Bronchial epithelial cell (primary cell): ENCODE results near the gene RNF138. TPM values are rescaled to one million over a fixed set of nuclear protein-coding genes. Genes with fewer than 3 reads are reported as not detected.

ENCODE experiments used
- DNase-seq: peaks from one replicate; pipeline ENCODE4 v3.0.0-alpha.2; 2010; ENCODE audit warnings: low read depth
- FAIRE-seq: peaks from 2 replicates; lab custom pipeline; 2011; peaks lifted over from hg19 to GRCh38; lab: Jason Lieb, UNC
- H3K27me3 ChIP-seq: 2 replicates; pipeline ENCODE4 v1.5.1; 2011; ENCODE audit warnings: low read length; ENCODE audit not compliant: control insufficient read depth, insufficient read depth
- H3K36me3 ChIP-seq: 2 replicates; pipeline ENCODE4 v1.5.1; 2011; ENCODE audit warnings: low read length; ENCODE audit not compliant: control insufficient read depth, insufficient read depth
- H3K4me3 ChIP-seq: 2 replicates; pipeline ENCODE4 v1.5.1; 2011; ENCODE audit warnings: mild to moderate bottlenecking, low read depth, low read length, control low read depth
- total RNA-seq: library from RNA; depleted of rRNA; stranded (reverse); fragments of >200 nt; gene quantifications from 2 replicates; pipeline ENCODE4 v1.2.1, GENCODE V29; 2014
- TF ChIP-seq, protein P1 (sequence below): IDR thresholded peaks from 2 replicates; pipeline ENCODE4 v1.5.1; 2011; ENCODE audit warnings: mild to moderate bottlenecking, moderate library complexity, low read length, control low read depth, inconsistent platforms; ENCODE audit not compliant: insufficient read depth, severe bottlenecking

The RNF138 gene
- total RNA-seq, 1 donor from 2014 or later: 18.2 TPM

DNA sequence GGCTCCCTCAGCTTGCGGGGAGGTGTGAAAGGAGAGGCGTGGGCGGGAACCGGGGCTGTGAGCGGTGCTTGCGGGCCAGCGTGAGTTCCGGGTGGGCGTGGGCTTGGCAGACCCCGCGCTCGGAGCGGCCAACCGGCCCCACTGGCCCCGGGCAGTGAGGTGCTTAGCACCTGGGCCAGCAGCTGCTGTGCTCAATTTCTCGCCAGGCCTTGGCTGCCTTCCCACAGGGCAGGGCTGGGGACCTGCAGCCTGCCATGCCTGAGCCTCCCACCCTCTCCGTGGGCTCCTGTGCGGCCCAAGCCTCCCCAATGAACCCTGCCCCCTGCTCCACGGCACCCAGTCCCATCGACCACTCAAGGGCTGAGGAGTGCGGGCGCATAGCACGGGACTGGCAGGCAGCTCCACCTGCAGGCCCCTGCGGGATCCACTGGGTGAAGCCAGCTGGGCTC, 48.2 kb downstream of the RNF138 start:
- Histone ChIP-seq H3K27me3 (no peaks in the 10 kb centered on the region), H3K4me3 (no peak overlapping the region), H3K36me3 (no peaks in the 10 kb centered on the region)
- no peak for DNase-seq
- FAIRE-seq: no peak
- TF ChIP-seq, protein P1, sequence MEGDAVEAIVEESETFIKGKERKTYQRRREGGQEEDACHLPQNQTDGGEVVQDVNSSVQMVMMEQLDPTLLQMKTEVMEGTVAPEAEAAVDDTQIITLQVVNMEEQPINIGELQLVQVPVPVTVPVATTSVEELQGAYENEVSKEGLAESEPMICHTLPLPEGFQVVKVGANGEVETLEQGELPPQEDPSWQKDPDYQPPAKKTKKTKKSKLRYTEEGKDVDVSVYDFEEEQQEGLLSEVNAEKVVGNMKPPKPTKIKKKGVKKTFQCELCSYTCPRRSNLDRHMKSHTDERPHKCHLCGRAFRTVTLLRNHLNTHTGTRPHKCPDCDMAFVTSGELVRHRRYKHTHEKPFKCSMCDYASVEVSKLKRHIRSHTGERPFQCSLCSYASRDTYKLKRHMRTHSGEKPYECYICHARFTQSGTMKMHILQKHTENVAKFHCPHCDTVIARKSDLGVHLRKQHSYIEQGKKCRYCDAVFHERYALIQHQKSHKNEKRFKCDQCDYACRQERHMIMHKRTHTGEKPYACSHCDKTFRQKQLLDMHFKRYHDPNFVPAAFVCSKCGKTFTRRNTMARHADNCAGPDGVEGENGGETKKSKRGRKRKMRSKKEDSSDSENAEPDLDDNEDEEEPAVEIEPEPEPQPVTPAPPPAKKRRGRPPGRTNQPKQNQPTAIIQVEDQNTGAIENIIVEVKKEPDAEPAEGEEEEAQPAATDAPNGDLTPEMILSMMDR: no peak

DNA sequence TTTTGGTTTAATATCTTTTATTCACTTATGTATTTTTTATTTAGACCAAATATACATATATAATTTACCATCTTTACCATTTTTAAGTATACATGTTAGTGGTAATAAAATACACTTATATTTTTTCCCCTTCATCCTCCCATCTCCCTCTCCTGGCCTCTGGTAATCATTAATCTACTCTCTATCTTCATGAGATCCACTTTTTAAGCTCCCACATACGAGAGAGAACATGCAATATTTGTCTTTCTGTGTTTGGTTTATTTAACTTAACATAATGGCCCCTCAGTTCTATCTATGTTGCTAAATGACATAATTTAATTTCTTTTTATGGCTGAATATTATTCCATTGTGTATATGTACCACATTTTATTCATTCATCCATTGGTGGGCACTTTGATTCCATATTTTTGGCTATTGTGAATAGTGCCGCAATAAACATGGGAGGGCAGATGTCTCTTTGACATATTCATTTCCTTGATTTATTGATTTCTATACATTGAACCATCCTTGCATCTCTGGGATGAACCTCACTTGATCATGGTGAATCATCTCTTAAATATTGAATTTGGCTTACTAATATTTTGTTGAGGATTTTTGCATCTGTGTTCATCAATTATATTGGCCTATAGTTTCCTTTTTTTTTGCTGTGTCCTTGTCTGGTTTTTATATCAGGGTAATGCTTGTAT, 56.7 kb downstream of the RNF138 start:
- TF ChIP-seq, protein P1: no peak
- DNase-seq (no peak), FAIRE-seq (no peak)
- Histone ChIP-seq H3K27me3 (no peaks in the 10 kb centered on the region), H3K4me3 (no peak overlapping the region), H3K36me3 (no peaks in the 10 kb centered on the region)

DNA sequence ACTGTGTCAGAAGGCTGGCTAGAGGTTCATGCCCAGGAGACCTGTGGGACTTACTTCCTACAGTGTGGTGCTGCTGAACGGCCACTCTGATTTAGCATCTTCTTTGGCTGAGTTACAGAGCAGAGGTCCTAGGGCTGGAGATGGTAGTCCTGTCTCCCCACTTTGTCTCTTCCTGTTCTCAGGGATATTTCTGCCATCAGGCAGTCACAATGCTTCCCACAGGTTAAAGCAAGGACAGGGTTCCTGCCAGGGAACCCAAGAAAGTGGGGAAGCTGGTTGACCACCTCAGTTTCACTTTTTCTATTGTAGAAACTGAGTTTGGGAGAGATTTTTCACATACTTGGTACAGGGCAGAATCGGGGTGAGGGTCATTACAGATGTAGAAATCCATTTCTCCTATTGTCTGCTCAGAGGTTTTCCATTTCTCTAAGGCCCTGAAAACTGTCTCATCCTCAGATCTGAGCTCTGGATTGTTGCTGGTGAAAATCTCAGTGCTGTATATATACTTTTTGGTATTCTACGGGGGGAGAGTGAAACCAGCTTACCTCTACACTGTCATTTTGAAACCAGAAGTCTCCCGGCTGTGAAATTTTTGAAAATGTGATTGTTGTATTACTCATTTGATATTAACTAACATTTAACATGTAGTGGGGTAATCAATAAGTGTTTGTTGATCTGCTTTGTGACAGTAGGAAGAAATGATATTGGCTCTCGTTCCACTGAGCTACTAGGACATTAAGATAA, 61.2 kb downstream of the RNF138 start:
- FAIRE-seq: no peak
- TF ChIP-seq, protein P1: no peak

DNA sequence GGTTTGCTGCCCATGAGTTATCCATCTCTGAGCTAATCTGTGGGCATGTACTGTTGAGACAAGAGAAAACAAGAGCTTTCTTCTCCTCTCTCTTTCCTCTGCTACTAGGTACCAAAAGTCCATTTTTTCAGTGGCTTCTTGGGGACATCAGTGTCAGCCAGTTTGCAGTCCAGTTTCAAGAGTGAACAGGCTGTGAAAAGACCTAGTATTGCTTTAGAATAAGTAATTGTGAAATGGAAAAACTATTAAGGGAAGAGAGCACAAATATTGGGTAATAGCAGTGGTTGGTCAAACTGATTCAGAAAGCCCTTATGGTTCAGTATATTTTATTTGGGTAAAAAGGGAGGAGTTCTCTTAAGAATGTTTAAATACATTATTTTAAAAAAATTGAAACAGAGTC, 65.2 kb downstream of the RNF138 start:
- no peaks in the 10 kb centered on the region for H3K36me3 ChIP-seq
- DNase-seq (no peak), FAIRE-seq (no peak)
- H3K4me3 ChIP-seq: no peak overlapping the region
- H3K27me3 ChIP-seq: no peaks in the 10 kb centered on the region
- TF ChIP-seq, protein P1: no peak

More for the DNA sequence above, 61.2 kb downstream of the RNF138 start:
- Histone ChIP-seq H3K36me3 (no peaks in the 10 kb centered on the region), H3K4me3 (no peak overlapping the region), H3K27me3 (no peaks in the 10 kb centered on the region)
- DNase-seq: no peak

DNA sequence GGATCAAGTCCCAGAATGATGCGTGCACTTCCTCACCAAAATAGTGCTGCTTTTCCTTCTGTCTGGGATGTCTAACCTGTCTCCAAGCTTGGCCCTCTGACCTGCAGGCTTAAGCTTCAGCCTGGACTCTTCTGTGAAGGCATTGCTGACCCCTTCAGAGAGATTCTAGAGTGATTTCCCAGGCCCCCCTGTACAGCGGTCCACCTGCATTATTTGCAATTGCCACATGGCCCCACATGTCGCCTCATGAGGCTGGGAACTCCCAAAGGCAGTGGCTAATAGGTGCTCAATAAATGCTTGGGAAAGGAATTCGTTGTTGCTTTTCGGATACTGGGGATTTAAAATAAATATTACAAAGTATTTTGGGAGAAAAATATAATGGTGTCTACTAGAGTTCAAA, 65.9 kb downstream of the RNF138 start:
- Histone ChIP-seq H3K36me3 (no peaks in the 10 kb centered on the region), H3K27me3 (no peaks in the 10 kb centered on the region), H3K4me3 (no peak overlapping the region)
- no peak for DNase-seq
- TF ChIP-seq, protein P1: no peak
- FAIRE-seq: no peak
